OCI-LY7 (cell line): ENCODE measurements around the gene CDK19. TPM values are rescaled to one million over a fixed set of nuclear protein-coding genes. Genes with fewer than 3 reads are reported as not detected.

Experiments
- BruUV-seq: library from RNA; stranded (reverse); fragments of 400-500 nt; replicated peaks from 2 replicates; lab custom pipeline; 2021; lab: Mats Ljungman, UMichigan
- CTCF ChIA-PET: fragments of 300-600 bp; sonication (Branson Sonifier 250); formaldehyde crosslinking; loops from one replicate; lab custom pipeline; 2022; ENCODE audit warnings: antibody characterized with exemption; ENCODE audit not compliant: unreplicated experiment; lab: Charles Lee
- POLR2A ChIA-PET: fragments of 300-600 bp; sonication (Branson Sonifier 250); formaldehyde crosslinking; loops from one replicate; lab custom pipeline; 2022; ENCODE audit warnings: antibody characterized with exemption; lab: Charles Lee
- DNase-seq: peaks from one replicate; pipeline ENCODE4 v3.0.0-alpha.2; 2015; ENCODE audit warnings: low spot score
- H2AFZ ChIP-seq: fragments of 200-600 bp; sonication (generic), shearing (Covaris generic); 2 replicates; pipeline ENCODE4 v1.6.1; 2014; ENCODE audit warnings: mild to moderate bottlenecking, antibody characterized with exemption, low read length, moderate library complexity
- H3K27ac ChIP-seq: fragments of 200-600 bp; sonication (generic); 2 replicates; pipeline ENCODE4 v1.5.1; 2014; ENCODE audit warnings: mixed run types, low read depth, mild to moderate bottlenecking, moderate library complexity, low read length, inconsistent platforms; ENCODE audit not compliant: poor library complexity, severe bottlenecking
- H3K36me3 ChIP-seq: fragments of 200-600 bp; sonication (generic); 2 replicates; pipeline ENCODE4 v1.6.1; 2014; ENCODE audit warnings: mild to moderate bottlenecking, antibody characterized with exemption, low read length, moderate library complexity, mixed read lengths; ENCODE audit not compliant: insufficient read depth
- H3K4me1 ChIP-seq: fragments of 200-600 bp; sonication (generic); 2 replicates; pipeline ENCODE4 v1.5.1; 2014; ENCODE audit warnings: mild to moderate bottlenecking, low read length; ENCODE audit not compliant: insufficient read depth, poor library complexity, severe bottlenecking
- H3K4me2 ChIP-seq: fragments of 200-600 bp; sonication (generic); 2 replicates; pipeline ENCODE4 v1.6.1; 2014; ENCODE audit warnings: mild to moderate bottlenecking, low read length
- H3K4me3 ChIP-seq: fragments of 200-600 bp; sonication (generic); 2 replicates; pipeline ENCODE4 v1.5.1; 2014; ENCODE audit warnings: mild to moderate bottlenecking, low read depth, low read length; ENCODE audit not compliant: poor library complexity, severe bottlenecking
- H3K79me2 ChIP-seq: fragments of 200-600 bp; sonication (generic); 2 replicates; pipeline ENCODE4 v1.6.1; 2016; ENCODE audit warnings: low read depth, mild to moderate bottlenecking, low read length, moderate library complexity, mixed read lengths; ENCODE audit not compliant: insufficient read depth
- H3K9me2 ChIP-seq: fragments of 200-600 bp; sonication (generic); 2 replicates; pipeline ENCODE4 v1.6.1; 2016; ENCODE audit warnings: mild to moderate bottlenecking, low read length, mixed read lengths; ENCODE audit not compliant: insufficient read depth
- H3K9me3 ChIP-seq: fragments of 200-600 bp; sonication (generic); 2 replicates; pipeline ENCODE4 v1.6.1; 2014; ENCODE audit warnings: mild to moderate bottlenecking, mixed run types, low read length, mixed read lengths
- H4K20me1 ChIP-seq: fragments of 200-600 bp; sonication (generic); 2 replicates; pipeline ENCODE4 v1.6.1; 2014; ENCODE audit warnings: mild to moderate bottlenecking, antibody characterized with exemption, low read length, moderate library complexity, mixed read lengths; ENCODE audit not compliant: insufficient read depth
- EZH2phosphoT487 ChIP-seq: fragments of 200-600 bp; sonication (generic); IDR thresholded peaks from 2 replicates; pipeline ENCODE4 v1.6.1; 2018; ENCODE audit warnings: low read depth, borderline replicate concordance, mild to moderate bottlenecking, mixed run types, antibody characterized with exemption, low read length, moderate library complexity, mixed read lengths
- intact Hi-C: fragments of 100-400 bp; cut with micrococcal nuclease; formaldehyde crosslinking; loops from one replicate; pipeline ENCODE4 v1.10.0; 2022; ENCODE audit not compliant: unreplicated experiment
- total RNA-seq, 2 experiments: library from RNA; depleted of rRNA in 1 of 2; stranded (reverse); fragments of >200 nt in 1 of 2; shearing (Covaris generic) in 1 of 2; gene quantifications; 2 replicates each; pipeline ENCODE4 v1.2.3, GENCODE V29; 2014 to 2022
- TF ChIP-seq, protein P1 (sequence below): fragments of 200-600 bp; sonication (generic); conservative IDR thresholded peaks from 2 replicates; pipeline ENCODE4 v1.5.1; 2014; ENCODE audit warnings: mild to moderate bottlenecking, antibody characterized with exemption, low read length, moderate library complexity, mixed read lengths

CDK19 gene
- total RNA-seq, 2 experiments from 2014 or later, result 15.4 to 35.6 TPM

DNA sequence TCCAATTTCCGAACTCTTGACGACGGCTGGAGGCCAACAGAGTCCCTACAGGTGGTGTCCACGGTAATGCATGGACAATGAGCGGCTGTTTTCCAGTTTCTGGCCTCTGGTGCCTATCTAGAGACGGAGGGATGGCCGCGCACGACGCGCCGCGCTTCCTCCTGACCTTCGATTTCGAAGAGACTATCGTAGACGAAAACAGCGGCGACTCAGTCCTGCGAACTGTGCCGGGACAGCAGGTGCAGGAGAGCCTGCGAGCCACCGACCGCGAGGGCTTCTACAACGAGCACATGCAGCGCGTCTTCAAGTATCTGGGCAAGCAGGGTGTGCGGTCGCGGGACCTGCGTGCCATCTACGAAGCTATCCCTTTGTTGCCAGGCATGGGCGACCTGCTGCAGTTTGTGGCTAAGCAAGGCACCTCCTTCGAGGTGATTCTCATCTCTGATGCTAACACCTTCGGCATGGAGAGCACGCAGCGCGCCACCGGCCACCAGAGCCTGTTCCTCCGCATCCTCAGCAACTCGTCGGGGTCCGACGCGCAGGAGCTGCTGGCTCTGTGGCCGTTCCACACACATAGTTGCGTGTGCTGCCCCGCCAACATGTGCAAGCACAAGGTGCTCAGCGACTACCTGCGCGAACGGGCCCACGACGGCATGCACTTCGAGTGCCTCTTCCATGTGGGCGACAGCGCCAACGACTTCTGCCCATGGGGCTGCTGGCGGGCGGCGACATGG, 169.4 kb downstream of the CDK19 start:
- no peaks in the 10 kb centered on the region for H3K9me3 ChIP-seq
- no peaks in the 10 kb centered on the region for H3K36me3 ChIP-seq
- DNase-seq, result no peak
- H4K20me1 ChIP-seq, result no peaks in the 10 kb centered on the region
- no peak overlapping the region for H2AFZ ChIP-seq
- H3K4me2 ChIP-seq, result no peak overlapping the region
- no peaks in the 10 kb centered on the region for H3K79me2 ChIP-seq
- H3K4me1 ChIP-seq, result no peaks in the 10 kb centered on the region
- no TSS peak for BruUV-seq
- POLR2A ChIA-PET, result no interaction called here
- no peak for TF ChIP-seq EZH2phosphoT487
- TF ChIP-seq, protein P1, sequence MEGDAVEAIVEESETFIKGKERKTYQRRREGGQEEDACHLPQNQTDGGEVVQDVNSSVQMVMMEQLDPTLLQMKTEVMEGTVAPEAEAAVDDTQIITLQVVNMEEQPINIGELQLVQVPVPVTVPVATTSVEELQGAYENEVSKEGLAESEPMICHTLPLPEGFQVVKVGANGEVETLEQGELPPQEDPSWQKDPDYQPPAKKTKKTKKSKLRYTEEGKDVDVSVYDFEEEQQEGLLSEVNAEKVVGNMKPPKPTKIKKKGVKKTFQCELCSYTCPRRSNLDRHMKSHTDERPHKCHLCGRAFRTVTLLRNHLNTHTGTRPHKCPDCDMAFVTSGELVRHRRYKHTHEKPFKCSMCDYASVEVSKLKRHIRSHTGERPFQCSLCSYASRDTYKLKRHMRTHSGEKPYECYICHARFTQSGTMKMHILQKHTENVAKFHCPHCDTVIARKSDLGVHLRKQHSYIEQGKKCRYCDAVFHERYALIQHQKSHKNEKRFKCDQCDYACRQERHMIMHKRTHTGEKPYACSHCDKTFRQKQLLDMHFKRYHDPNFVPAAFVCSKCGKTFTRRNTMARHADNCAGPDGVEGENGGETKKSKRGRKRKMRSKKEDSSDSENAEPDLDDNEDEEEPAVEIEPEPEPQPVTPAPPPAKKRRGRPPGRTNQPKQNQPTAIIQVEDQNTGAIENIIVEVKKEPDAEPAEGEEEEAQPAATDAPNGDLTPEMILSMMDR, result no peak
- intact Hi-C loops, result no loop called here
- H3K4me3 ChIP-seq, result no peak overlapping the region
- no peak overlapping the region for H3K27ac ChIP-seq
- no peaks in the 10 kb centered on the region for H3K9me2 ChIP-seq
- CTCF ChIA-PET, result no interaction called here

DNA sequence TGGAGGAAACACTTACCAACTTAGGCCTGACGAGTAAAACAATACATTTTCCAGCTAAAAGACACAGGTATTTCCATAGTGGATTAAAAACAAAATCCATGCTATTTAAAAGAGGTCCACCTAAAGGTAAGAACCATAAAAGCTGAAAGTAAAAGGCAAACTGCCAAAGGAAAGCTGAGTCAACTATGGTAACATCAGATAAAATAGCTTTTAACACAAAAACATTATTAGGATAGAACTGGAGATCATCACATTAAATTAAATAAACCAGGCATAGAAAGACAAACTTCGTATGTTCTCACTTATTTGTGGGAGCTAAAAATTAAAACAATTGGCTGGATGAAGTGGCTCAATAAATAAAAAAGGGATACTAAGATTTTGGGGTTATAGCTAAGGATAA, 172.1 kb downstream of the CDK19 start:
- ChIA-PET CTCF (no interaction called here), POLR2A (interaction anchor here (0.7 to 1.9 kb wide), 5 partner anchors 9 to 87 kb away, joined by 3 to 13 read pairs (median 4); no protein-coding TSS in a partner anchor)
- no peak for TF ChIP-seq EZH2phosphoT487
- TF ChIP-seq, protein P1, result no peak
- intact Hi-C loops, result no loop called here
- H3K9me3 ChIP-seq, result no peaks in the 10 kb centered on the region
- no peaks in the 10 kb centered on the region for H4K20me1 ChIP-seq
- BruUV-seq, result no TSS peak
- H3K4me1 ChIP-seq, result no peaks in the 10 kb centered on the region
- H3K27ac ChIP-seq, result no peak overlapping the region
- DNase-seq, result no peak
- H3K9me2 ChIP-seq, result no peaks in the 10 kb centered on the region
- H3K36me3 ChIP-seq, result 0 out of 2 replicates have a peak, but pooled peaks cover under 1% of the 10 kb centered on the region
- H3K79me2 ChIP-seq, result no peaks in the 10 kb centered on the region
- no peak overlapping the region for H2AFZ ChIP-seq
- no peak overlapping the region for H3K4me2 ChIP-seq
- H3K4me3 ChIP-seq, result no peak overlapping the region

DNA sequence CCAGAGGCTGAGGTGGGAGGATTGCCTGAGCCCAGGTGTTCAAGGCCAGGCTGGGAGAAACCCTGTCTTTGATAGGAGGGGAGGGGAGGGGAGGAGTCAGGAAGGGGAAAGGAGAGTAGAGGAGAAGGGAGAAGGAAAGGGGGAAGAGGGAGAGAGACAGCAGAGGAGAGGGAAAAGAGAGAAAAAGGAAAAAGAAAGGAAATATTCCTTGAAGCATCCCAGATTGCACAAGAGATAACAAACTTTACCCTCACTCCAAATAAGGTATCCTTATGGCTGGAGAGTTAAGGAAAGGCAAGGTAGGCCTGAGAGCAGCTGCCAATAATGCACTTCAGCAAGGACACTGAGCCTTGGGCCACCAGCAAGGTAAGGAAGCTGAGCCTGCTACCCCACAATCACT, 172.6 kb downstream of the CDK19 start:
- no peaks in the 10 kb centered on the region for H3K9me2 ChIP-seq
- TF ChIP-seq, protein P1, result no peak
- no peak for TF ChIP-seq EZH2phosphoT487
- H2AFZ ChIP-seq, result no peak overlapping the region
- POLR2A ChIA-PET, result interaction anchor here (0.7 to 1.9 kb wide), 6 partner anchors 10 to 166 kb away, joined by 3 to 13 read pairs (median 6); no protein-coding TSS in a partner anchor
- no peak overlapping the region for H3K4me2 ChIP-seq
- BruUV-seq, result no TSS peak
- H3K79me2 ChIP-seq, result no peaks in the 10 kb centered on the region
- intact Hi-C loops, result no loop called here
- no peaks in the 10 kb centered on the region for H3K4me1 ChIP-seq
- H3K27ac ChIP-seq, result no peak overlapping the region
- DNase-seq, result no peak
- no peak overlapping the region for H3K4me3 ChIP-seq
- 0 out of 2 replicates have a peak, but pooled peaks cover 3% of the 10 kb centered on the region for H3K36me3 ChIP-seq
- CTCF ChIA-PET, result no interaction called here
- H3K9me3 ChIP-seq, result no peaks in the 10 kb centered on the region
- H4K20me1 ChIP-seq, result no peaks in the 10 kb centered on the region
